Measurements from ENCODE around the gene KANTR.
A peak's percentile ranks its signal among the peaks of the same experiment; 100 is the strongest.

- TF ChIP-seq CTCF (IDR thresholded peaks at IDR 0.05) (no peak), POLR2A (IDR thresholded peaks at IDR 0.05) (peak; percentile 7 to 87)
Measured at GRCh38 chrX:53093748-53094581, at the start of gene KANTR.
